ENCODE data around the gene CYB5R2.

- no peak for TF ChIP-seq CTCF (conservative IDR thresholded peaks at IDR 0.05 in 1 of 2, IDR thresholded peaks at IDR 0.05 in 1 of 2; ENCODE audit: low read depth in 1 of 2, low read length in 2 of 2)
- no peak for TF ChIP-seq EZH2 (IDR thresholded peaks at IDR 0.05; ENCODE audit: low read length, missing control alignments)
Measured at GRCh38 chr11:7622721-7623120, 50.6 kb downstream of the CYB5R2 start.

Measured in fibroblast of lung (primary cell).